Upper lobe of left lung (tissue), 4 donors: Measurements from ENCODE around the gene KCNK1.

Experiments
- CTCF ChIP-seq, 6 experiments: fragments of 450-650 bp in 4 of 6; fragments of 200-600 bp in 2 of 6; sonication (generic) in 2 of 6; IDR thresholded peaks; one replicate each; pipeline ENCODE4 v1.5.1; 2016 to 2019; ENCODE audit warnings: antibody characterized with exemption in 6 of 6
- EP300 ChIP-seq, 4 donors: sonication (generic); formaldehyde crosslinking; IDR thresholded peaks; one replicate each; pipeline ENCODE4 v1.5.1; 2017; ENCODE audit warnings: antibody characterized with exemption in 4 of 4, control low read depth in 2 of 4
- POLR2A ChIP-seq, 4 donors: fragments of 450-650 bp; IDR thresholded peaks; one replicate each; pipeline ENCODE4 v1.5.1; 2016 to 2017; ENCODE audit warnings: antibody characterized with exemption in 4 of 4, mild to moderate bottlenecking in 2 of 4

DNA sequence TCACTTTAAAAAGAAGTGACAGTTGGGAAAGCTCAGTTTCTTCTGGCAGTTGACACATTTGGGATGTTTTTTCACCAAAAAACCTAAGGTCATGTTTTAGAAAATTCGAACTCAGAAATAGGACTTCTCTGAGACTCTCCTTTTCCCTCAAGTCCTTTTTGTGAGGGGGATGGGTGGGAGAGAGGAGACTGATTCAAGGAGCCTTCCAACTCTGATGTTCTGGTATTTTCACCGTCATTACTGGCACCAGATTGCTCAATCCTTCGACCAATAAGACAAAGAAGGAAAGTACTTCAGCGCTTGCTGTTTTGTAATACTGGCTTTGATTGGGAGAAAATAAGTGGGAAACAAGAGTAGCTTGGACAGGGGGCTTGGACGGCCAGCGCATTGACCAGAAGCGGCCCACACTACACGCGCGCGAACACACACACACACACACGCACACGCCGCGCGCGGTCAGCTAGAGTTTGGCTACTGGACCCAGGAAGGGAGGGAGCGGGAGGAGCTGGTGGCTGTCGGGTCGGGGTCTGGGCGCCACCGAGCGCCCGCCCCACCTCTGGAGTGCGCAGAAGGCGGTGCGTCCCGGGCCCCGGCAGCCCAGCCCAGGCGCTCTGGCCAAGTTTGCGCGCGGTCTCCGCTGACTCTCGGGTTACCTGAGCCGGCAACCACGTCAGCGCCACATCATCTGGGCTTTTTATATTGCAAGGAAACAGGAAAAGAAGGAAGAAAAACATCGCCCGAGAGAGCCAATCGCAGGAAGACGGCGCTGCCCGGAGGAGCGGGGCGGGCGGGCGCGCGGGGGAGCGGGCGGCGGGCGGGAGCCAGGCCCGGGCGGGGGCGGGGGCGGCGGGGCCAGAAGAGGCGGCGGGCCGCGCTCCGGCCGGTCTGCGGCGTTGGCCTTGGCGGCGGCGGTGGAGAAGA, at the start of gene KCNK1:
- TF ChIP-seq CTCF (IDR thresholded peaks at IDR 0.05) (no peak), POLR2A (IDR thresholded peaks at IDR 0.05) (peak in 3 of 4 donors; percentile 27 to 80 (median 39)), EP300 (IDR thresholded peaks at IDR 0.05) (no peak)
